Measurements from ENCODE around the gene FKBP5.

FKBP5 gene

GRCh38 chr6:35643162-35643535 is 45.6 kb downstream of the FKBP5 start:
- Histone ChIP-seq H3K9ac (ENCODE audit: low read depth in 1 of 2, low read length in 2 of 2) (no peak overlapping the region), H3K9me3 (ENCODE audit: control insufficient read depth in 2 of 2, low read length in 2 of 2) (no peaks in the 10 kb centered on the region), H3K27me3 (ENCODE audit: control insufficient read depth in 2 of 2, insufficient read depth in 2 of 2, low read length in 2 of 2) (no peaks in the 10 kb centered on the region), H3K4me1 (ENCODE audit: control insufficient read depth in 2 of 2, insufficient read depth in 2 of 2, low read length in 2 of 2) (no peaks in the 10 kb centered on the region), H3K36me3 (ENCODE audit: control insufficient read depth in 2 of 2, insufficient read depth in 2 of 2, low read length in 2 of 2) (peaks cover 12 to 36% of the 10 kb centered on the region in 2 donors), H3K4me3 (ENCODE audit: low read length in 2 of 2) (no peak overlapping the region), H3K27ac (ENCODE audit: low read depth in 2 of 2, low read length in 2 of 2) (no peak overlapping the region)

DNA sequence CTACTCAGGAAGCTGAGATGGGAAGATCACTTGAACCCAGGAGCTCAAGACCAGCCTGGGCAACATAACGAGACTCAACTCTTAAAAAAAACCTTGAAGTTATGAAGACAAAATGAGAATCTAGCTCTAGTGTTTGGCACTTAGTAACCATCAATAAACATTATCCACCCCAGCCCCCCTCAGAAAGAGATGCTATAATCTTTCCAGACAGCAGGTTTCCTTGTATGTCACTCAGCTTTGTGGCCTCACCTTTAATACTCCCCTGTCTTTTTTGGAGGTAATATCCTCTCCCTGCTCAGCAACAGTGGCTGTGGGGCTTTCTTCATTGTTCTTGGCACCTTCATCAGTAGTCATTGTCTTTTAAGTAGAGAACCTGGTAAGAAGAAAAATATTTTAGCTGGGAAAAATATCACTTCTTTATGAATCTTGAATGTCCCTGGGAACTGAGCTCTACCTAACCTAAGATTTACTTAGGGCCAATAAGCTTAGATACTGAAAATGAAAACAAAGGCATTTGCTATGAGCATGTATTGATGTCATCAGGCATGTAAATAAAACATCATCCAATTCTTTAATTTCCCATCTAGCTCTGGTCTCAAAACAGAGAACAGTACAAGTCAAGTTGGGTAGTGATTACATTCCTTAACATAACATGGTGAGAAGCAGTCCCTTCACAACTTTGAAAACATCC is 46.1 kb downstream of the FKBP5 start:
- no peaks in the 10 kb centered on the region for H3K27me3 ChIP-seq (ENCODE audit: control insufficient read depth in 2 of 2, insufficient read depth in 2 of 2, low read length in 2 of 2)
- no peak overlapping the region for H3K27ac ChIP-seq (ENCODE audit: low read depth in 2 of 2, low read length in 2 of 2)
- no peak overlapping the region for H3K9ac ChIP-seq (ENCODE audit: low read depth in 1 of 2, low read length in 2 of 2)
- no peak overlapping the region for H3K4me3 ChIP-seq (ENCODE audit: low read length in 2 of 2)
- no peaks in the 10 kb centered on the region for H3K9me3 ChIP-seq (ENCODE audit: control insufficient read depth in 2 of 2, low read length in 2 of 2)
- H3K36me3 ChIP-seq (ENCODE audit: control insufficient read depth in 2 of 2, insufficient read depth in 2 of 2, low read length in 2 of 2), result peaks cover 12 to 42% of the 10 kb centered on the region in 2 donors
- no peaks in the 10 kb centered on the region for H3K4me1 ChIP-seq (ENCODE audit: control insufficient read depth in 2 of 2, insufficient read depth in 2 of 2, low read length in 2 of 2)

DNA sequence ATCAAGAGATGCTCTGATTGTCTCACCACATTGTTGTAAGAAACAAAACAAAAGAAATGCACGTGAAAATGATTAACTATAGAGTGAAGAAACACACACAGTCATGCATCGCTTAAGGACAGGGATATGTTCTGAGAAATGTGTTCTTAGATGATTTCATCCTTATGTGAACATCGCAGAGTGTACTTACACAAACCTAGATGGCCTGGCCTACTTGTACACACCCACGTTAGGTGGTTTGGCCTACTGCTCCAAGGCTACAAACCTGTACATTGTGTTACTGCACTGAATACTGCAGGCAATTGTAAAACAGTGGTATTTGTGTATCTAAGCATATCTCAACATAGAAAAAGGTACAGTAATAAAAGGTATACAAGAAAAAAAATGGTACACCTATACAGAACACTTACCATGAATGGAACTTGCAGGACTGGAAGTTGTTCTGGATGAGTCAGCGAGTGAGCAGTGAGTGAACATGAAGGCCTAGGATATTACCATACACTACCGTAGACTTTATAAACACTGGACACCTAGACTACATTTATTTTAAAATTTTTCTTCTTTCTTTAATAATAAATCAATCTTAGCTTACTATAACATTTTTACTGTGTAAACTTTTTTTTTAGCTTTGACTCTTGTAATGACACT is 48.6 kb downstream of the FKBP5 start:
- H3K4me1 ChIP-seq (ENCODE audit: control insufficient read depth in 2 of 2, insufficient read depth in 2 of 2, low read length in 2 of 2), result no peaks in the 10 kb centered on the region
- no peak overlapping the region for H3K4me3 ChIP-seq (ENCODE audit: low read length in 2 of 2)
- no peak overlapping the region for H3K27ac ChIP-seq (ENCODE audit: low read depth in 2 of 2, low read length in 2 of 2)
- no peaks in the 10 kb centered on the region for H3K9me3 ChIP-seq (ENCODE audit: control insufficient read depth in 2 of 2, low read length in 2 of 2)
- no peak overlapping the region for H3K9ac ChIP-seq (ENCODE audit: low read depth in 1 of 2, low read length in 2 of 2)
- H3K36me3 ChIP-seq (ENCODE audit: control insufficient read depth in 2 of 2, insufficient read depth in 2 of 2, low read length in 2 of 2), result peaks cover 14 to 53% of the 10 kb centered on the region in 2 donors
- H3K27me3 ChIP-seq (ENCODE audit: control insufficient read depth in 2 of 2, insufficient read depth in 2 of 2, low read length in 2 of 2), result no peaks in the 10 kb centered on the region

- Histone ChIP-seq H3K27ac (ENCODE audit: low read depth in 2 of 2, low read length in 2 of 2) (no peak overlapping the region), H3K4me3 (ENCODE audit: low read length in 2 of 2) (no peak overlapping the region), H3K36me3 (ENCODE audit: control insufficient read depth in 2 of 2, insufficient read depth in 2 of 2, low read length in 2 of 2) (peaks cover 18 to 55% of the 10 kb centered on the region in 2 donors), H3K27me3 (ENCODE audit: control insufficient read depth in 2 of 2, insufficient read depth in 2 of 2, low read length in 2 of 2) (no peaks in the 10 kb centered on the region), H3K4me1 (ENCODE audit: control insufficient read depth in 2 of 2, insufficient read depth in 2 of 2, low read length in 2 of 2) (no peaks in the 10 kb centered on the region), H3K9ac (ENCODE audit: low read depth in 1 of 2, low read length in 2 of 2) (no peak overlapping the region), H3K9me3 (ENCODE audit: control insufficient read depth in 2 of 2, low read length in 2 of 2) (no peaks in the 10 kb centered on the region)
These were observed 50.0 kb downstream of the FKBP5 start for GRCh38 chr6:35638679-35639078.

- H3K27ac ChIP-seq (ENCODE audit: low read depth in 2 of 2, low read length in 2 of 2), result no peak overlapping the region
- H3K27me3 ChIP-seq (ENCODE audit: control insufficient read depth in 2 of 2, insufficient read depth in 2 of 2, low read length in 2 of 2), result no peaks in the 10 kb centered on the region
- no peak overlapping the region for H3K9ac ChIP-seq (ENCODE audit: low read depth in 1 of 2, low read length in 2 of 2)
- no peaks in the 10 kb centered on the region for H3K9me3 ChIP-seq (ENCODE audit: control insufficient read depth in 2 of 2, low read length in 2 of 2)
- H3K36me3 ChIP-seq (ENCODE audit: control insufficient read depth in 2 of 2, insufficient read depth in 2 of 2, low read length in 2 of 2), result peaks cover 18 to 54% of the 10 kb centered on the region in 2 donors
- H3K4me3 ChIP-seq (ENCODE audit: low read length in 2 of 2), result no peak overlapping the region
- no peaks in the 10 kb centered on the region for H3K4me1 ChIP-seq (ENCODE audit: control insufficient read depth in 2 of 2, insufficient read depth in 2 of 2, low read length in 2 of 2)
These were observed 50.8 kb downstream of the FKBP5 start for GRCh38 chr6:35637911-35638310.

GRCh38 chr6:35635601-35636597 is 52.8 kb downstream of the FKBP5 start:
- Histone ChIP-seq H3K36me3 (ENCODE audit: control insufficient read depth in 2 of 2, insufficient read depth in 2 of 2, low read length in 2 of 2) (peaks cover 16 to 48% of the 10 kb centered on the region in 2 donors), H3K9me3 (ENCODE audit: control insufficient read depth in 2 of 2, low read length in 2 of 2) (no peaks in the 10 kb centered on the region), H3K27me3 (ENCODE audit: control insufficient read depth in 2 of 2, insufficient read depth in 2 of 2, low read length in 2 of 2) (no peaks in the 10 kb centered on the region), H3K9ac (ENCODE audit: low read depth in 1 of 2, low read length in 2 of 2) (no peak overlapping the region), H3K4me3 (ENCODE audit: low read length in 2 of 2) (no peak overlapping the region), H3K4me1 (ENCODE audit: control insufficient read depth in 2 of 2, insufficient read depth in 2 of 2, low read length in 2 of 2) (no peaks in the 10 kb centered on the region), H3K27ac (ENCODE audit: low read depth in 2 of 2, low read length in 2 of 2) (no peak overlapping the region)

DNA sequence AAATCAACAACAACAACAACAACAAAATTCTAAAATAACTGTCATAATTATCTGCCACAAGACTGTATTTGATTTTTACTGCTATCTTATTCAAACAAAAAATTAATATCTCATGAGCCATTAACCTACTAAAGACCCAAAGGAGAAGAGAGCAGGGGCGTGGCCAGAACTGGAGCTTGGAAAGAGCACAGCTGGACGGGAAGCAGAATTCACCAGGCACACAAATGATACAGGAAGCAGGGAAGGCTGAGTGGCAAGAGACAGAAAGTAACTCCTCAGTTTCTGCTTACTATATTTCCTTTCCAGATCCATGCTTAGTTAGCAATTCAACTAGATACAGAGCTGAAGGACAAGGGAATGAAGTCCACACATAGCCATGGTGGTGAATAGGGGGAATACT is 54.4 kb downstream of the FKBP5 start:
- Histone ChIP-seq H3K9ac (ENCODE audit: low read depth in 1 of 2, low read length in 2 of 2) (no peak overlapping the region), H3K4me1 (ENCODE audit: control insufficient read depth in 2 of 2, insufficient read depth in 2 of 2, low read length in 2 of 2) (no peaks in the 10 kb centered on the region), H3K27me3 (ENCODE audit: control insufficient read depth in 2 of 2, insufficient read depth in 2 of 2, low read length in 2 of 2) (no peaks in the 10 kb centered on the region), H3K36me3 (ENCODE audit: control insufficient read depth in 2 of 2, insufficient read depth in 2 of 2, low read length in 2 of 2) (peaks cover 6 to 39% of the 10 kb centered on the region in 2 donors), H3K4me3 (ENCODE audit: low read length in 2 of 2) (no peak overlapping the region), H3K9me3 (ENCODE audit: control insufficient read depth in 2 of 2, low read length in 2 of 2) (no peaks in the 10 kb centered on the region), H3K27ac (ENCODE audit: low read depth in 2 of 2, low read length in 2 of 2) (no peak overlapping the region)

GRCh38 chr6:35633579-35634089 is 55.1 kb downstream of the FKBP5 start:
- H3K36me3 ChIP-seq (ENCODE audit: control insufficient read depth in 2 of 2, insufficient read depth in 2 of 2, low read length in 2 of 2), result peaks cover 6 to 35% of the 10 kb centered on the region in 2 donors
- no peak overlapping the region for H3K27ac ChIP-seq (ENCODE audit: low read depth in 2 of 2, low read length in 2 of 2)

GRCh38 chr6:35629876-35630378 is 58.8 kb downstream of the FKBP5 start:
- Histone ChIP-seq H3K4me1 (ENCODE audit: control insufficient read depth in 2 of 2, insufficient read depth in 2 of 2, low read length in 2 of 2) (no peaks in the 10 kb centered on the region), H3K9me3 (ENCODE audit: control insufficient read depth in 2 of 2, low read length in 2 of 2) (no peaks in the 10 kb centered on the region), H3K27ac (ENCODE audit: low read depth in 2 of 2, low read length in 2 of 2) (no peak overlapping the region), H3K36me3 (ENCODE audit: control insufficient read depth in 2 of 2, insufficient read depth in 2 of 2, low read length in 2 of 2) (peaks cover 3 to 11% of the 10 kb centered on the region in 2 donors), H3K9ac (ENCODE audit: low read depth in 1 of 2, low read length in 2 of 2) (no peak overlapping the region), H3K4me3 (ENCODE audit: low read length in 2 of 2) (no peak overlapping the region), H3K27me3 (ENCODE audit: control insufficient read depth in 2 of 2, insufficient read depth in 2 of 2, low read length in 2 of 2) (no peaks in the 10 kb centered on the region)

More at GRCh38 chr6:35633579-35634089, 55.1 kb downstream of the FKBP5 start:
- no peaks in the 10 kb centered on the region for H3K9me3 ChIP-seq (ENCODE audit: control insufficient read depth in 2 of 2, low read length in 2 of 2)
- no peaks in the 10 kb centered on the region for H3K27me3 ChIP-seq (ENCODE audit: control insufficient read depth in 2 of 2, insufficient read depth in 2 of 2, low read length in 2 of 2)
- H3K4me1 ChIP-seq (ENCODE audit: control insufficient read depth in 2 of 2, insufficient read depth in 2 of 2, low read length in 2 of 2), result no peaks in the 10 kb centered on the region
- H3K4me3 ChIP-seq (ENCODE audit: low read length in 2 of 2), result no peak overlapping the region
- H3K9ac ChIP-seq (ENCODE audit: low read depth in 1 of 2, low read length in 2 of 2), result no peak overlapping the region
